Measurements from ENCODE around the gene HDAC9.

HDAC9 gene

GRCh38 chr7:18845700-18846099, 350.2 kb downstream of the HDAC9 start:
- DNase-seq (ENCODE audit: low read depth) = no peak

- no peak for DNase-seq (ENCODE audit: low read depth)
These were observed 351.2 kb downstream of the HDAC9 start for GRCh38 chr7:18846765-18847215.

GRCh38 chr7:18849130-18849529, 353.6 kb downstream of the HDAC9 start:
- DNase-seq (ENCODE audit: low read depth) = no peak

- DNase-seq (ENCODE audit: low read depth) = no peak
These were observed 360.2 kb downstream of the HDAC9 start for GRCh38 chr7:18855796-18856195.

GRCh38 chr7:18858232-18858631, 362.7 kb downstream of the HDAC9 start:
- DNase-seq (ENCODE audit: low read depth) = no peak

- DNase-seq (ENCODE audit: low read depth) = no peak
These were observed 363.8 kb downstream of the HDAC9 start for GRCh38 chr7:18859318-18859717.

GRCh38 chr7:18860221-18860620, 364.7 kb downstream of the HDAC9 start:
- DNase-seq (ENCODE audit: low read depth) = no peak

GRCh38 chr7:18861514-18862118, 366.1 kb downstream of the HDAC9 start:
- no peak for DNase-seq (ENCODE audit: low read depth)

GRCh38 chr7:18864967-18865366, 369.4 kb downstream of the HDAC9 start:
- no peak for DNase-seq (ENCODE audit: low read depth)

GRCh38 chr7:18866359-18867036, 370.9 kb downstream of the HDAC9 start:
- no peak for DNase-seq (ENCODE audit: low read depth)

- no peak for DNase-seq (ENCODE audit: low read depth)
These were observed 376.8 kb downstream of the HDAC9 start for GRCh38 chr7:18872344-18872743.

- DNase-seq (ENCODE audit: low read depth) = no peak
These were observed 378.3 kb downstream of the HDAC9 start for GRCh38 chr7:18873734-18874336.

- no peak for DNase-seq (ENCODE audit: low read depth)
These were observed 379.3 kb downstream of the HDAC9 start for GRCh38 chr7:18874880-18875279.

- DNase-seq (ENCODE audit: low read depth) = no peak
These were observed 382.3 kb downstream of the HDAC9 start for GRCh38 chr7:18877874-18878273.

GRCh38 chr7:18886832-18887231, 391.3 kb downstream of the HDAC9 start:
- DNase-seq (ENCODE audit: low read depth) = no peak

GRCh38 chr7:18889436-18889835, 393.9 kb downstream of the HDAC9 start:
- DNase-seq (ENCODE audit: low read depth) = no peak

- DNase-seq (ENCODE audit: low read depth) = no peak
These were observed 394.6 kb downstream of the HDAC9 start for GRCh38 chr7:18890134-18890533.

GRCh38 chr7:18890885-18891621, 395.5 kb downstream of the HDAC9 start:
- no peak for DNase-seq (ENCODE audit: low read depth)

- DNase-seq (ENCODE audit: low read depth) = no peak
These were observed 397.6 kb downstream of the HDAC9 start for GRCh38 chr7:18893156-18893555.

GRCh38 chr7:18894155-18894554, 398.6 kb downstream of the HDAC9 start:
- DNase-seq (ENCODE audit: low read depth) = no peak

GRCh38 chr7:18895456-18895855, 399.9 kb downstream of the HDAC9 start:
- DNase-seq (ENCODE audit: low read depth) = no peak

- no peak for DNase-seq (ENCODE audit: low read depth)
These were observed 400.9 kb downstream of the HDAC9 start for GRCh38 chr7:18896343-18896975.
